Sciatic nerve (tissue), 2 donors: ENCODE data around the gene PBX1. TPM values are rescaled to one million over a fixed set of nuclear protein-coding genes. Genes with fewer than 3 reads are reported as not detected.

Experiments
- ATAC-seq: fragments of 200-7000 bp; cut with Tn5 transposase; one replicate; pipeline ENCODE4 v1.9.1; 2020; ENCODE audit warnings: mild to moderate bottlenecking, moderate library complexity
- DNase-seq: peaks from one replicate; pipeline ENCODE4 v3.0.0-alpha.2; 2020; ENCODE audit warnings: low spot score
- intact Hi-C: fragments of 100-400 bp; cut with DNase I; formaldehyde crosslinking; loops from one replicate; pipeline ENCODE4 v1.14.2; 2022
- total RNA-seq: library from RNA; stranded (reverse); fragmentation: NEBNext Ultra II Directional; extraction: Animal tissue kit (Norgen Biotek cat#: 25700); gene quantifications from one replicate; pipeline ENCODE4 v1.2.1, GENCODE V29; 2021
- donor health status: DM: no; HTN: no; CAD: no.
- donor health status: DM: no; HTN: no; CAD: no.

Gene PBX1
- total RNA-seq, 1 donor from 2014 or later = 72.9 TPM

GRCh38 chr1:164702664-164703063 is 143.7 kb downstream of the PBX1 start:
- intact Hi-C loops = no loop called here
- ATAC-seq (no peak), DNase-seq (no peak)

GRCh38 chr1:164703463-164703862 is 144.5 kb downstream of the PBX1 start:
- DNase-seq (no peak), ATAC-seq (peak; percentile 27)
- intact Hi-C loops = no loop called here

GRCh38 chr1:164703960-164704411 is 145.0 kb downstream of the PBX1 start:
- DNase-seq (no peak), ATAC-seq (no peak)
- intact Hi-C loops = no loop called here

GRCh38 chr1:164704954-164705353 is 146.0 kb downstream of the PBX1 start:
- ATAC-seq (no peak), DNase-seq (no peak)
- intact Hi-C loops = no loop called here

GRCh38 chr1:164706606-164706987 is 147.6 kb downstream of the PBX1 start:
- DNase-seq (no peak), ATAC-seq (no peak)
- intact Hi-C loops = no loop called here

GRCh38 chr1:164707868-164708331 is 148.9 kb downstream of the PBX1 start:
- intact Hi-C loops = no loop called here
- ATAC-seq (no peak), DNase-seq (no peak)

GRCh38 chr1:164708596-164708995 is 149.6 kb downstream of the PBX1 start:
- intact Hi-C loops = no loop called here
- DNase-seq (no peak), ATAC-seq (no peak)

GRCh38 chr1:164709126-164709525 is 150.1 kb downstream of the PBX1 start:
- no peak for DNase-seq

GRCh38 chr1:164709541-164710278 is 150.7 kb downstream of the PBX1 start:
- DNase-seq = no peak
- ATAC-seq = no peak
- intact Hi-C loops = no loop called here

More at GRCh38 chr1:164709126-164709525, 150.1 kb downstream of the PBX1 start:
- intact Hi-C loops = no loop called here
- ATAC-seq = no peak

GRCh38 chr1:164712131-164713036 is 153.4 kb downstream of the PBX1 start:
- intact Hi-C loops = no loop called here
- ATAC-seq (peak; percentile 47), DNase-seq (no peak)

- no peak for ATAC-seq
- DNase-seq = no peak
- intact Hi-C loops = no loop called here
Observed at GRCh38 chr1:164713456-164714207, 154.6 kb downstream of the PBX1 start.

- intact Hi-C loops = no loop called here
- ATAC-seq (no peak), DNase-seq (no peak)
Observed at GRCh38 chr1:164716992-164717703, 158.2 kb downstream of the PBX1 start.

- ATAC-seq (no peak), DNase-seq (no peak)
- intact Hi-C loops = no loop called here
Observed at GRCh38 chr1:164718821-164719220, 159.8 kb downstream of the PBX1 start.

- intact Hi-C loops = no loop called here
- no peak for ATAC-seq
- no peak for DNase-seq
Observed at GRCh38 chr1:164719676-164720439, 160.9 kb downstream of the PBX1 start.

- DNase-seq (no peak), ATAC-seq (peak; percentile 15)
- intact Hi-C loops = no loop called here
Observed at GRCh38 chr1:164720440-164721227, 161.7 kb downstream of the PBX1 start.

GRCh38 chr1:164721228-164721496 is 162.2 kb downstream of the PBX1 start:
- no peak for ATAC-seq
- intact Hi-C loops = no loop called here
- no peak for DNase-seq

GRCh38 chr1:164723296-164723798 is 164.4 kb downstream of the PBX1 start:
- intact Hi-C loops = no loop called here
- no peak for DNase-seq
- ATAC-seq = no peak
